ENCODE data around the gene PAQR9. TPM values are rescaled to one million over a fixed set of nuclear protein-coding genes. Genes with fewer than 3 reads are reported as not detected.

PAQR9 gene
- total RNA-seq, 6 experiments from 2014 or later, result 10.2 to 18.6 (median 12.6) TPM

- no peak overlapping the region for H3K27ac ChIP-seq
- peaks cover 0 to 17% (median 0%) of the 10 kb centered on the region in 4 donors for H3K4me1 ChIP-seq
- H3K4me3 ChIP-seq, result no peak overlapping the region
- H3K9me3 ChIP-seq, result no peaks in the 10 kb centered on the region
- H3K27me3 ChIP-seq, result no peaks in the 10 kb centered on the region
- no peak for DNase-seq
- no peak for TF ChIP-seq CTCF (IDR thresholded peaks at IDR 0.05)
- no peak for TF ChIP-seq POLR2A (IDR thresholded peaks at IDR 0.05)
- no peak for ATAC-seq
- intact Hi-C loops (cut with DNase I), result loop anchor here in 1 of 2 donors (10.0 kb wide), 1 partner anchor 47 kb away; no protein-coding TSS in a partner anchor
- WGBS (ENCODE audit: insufficient coverage, low coverage, low lambda C conversion rate, missing lambda C conversion rate), result 66% methylated on average over 7 of the region's 7 CpGs
- no peaks in the 10 kb centered on the region for H3K36me3 ChIP-seq
These were observed 18.7 kb upstream of the PAQR9 start for GRCh38 chr3:142982038-142982773.

GRCh38 chr3:142981108-142981507 lies 17.6 kb upstream of the PAQR9 start:
- Histone ChIP-seq H3K27ac (no peak overlapping the region), H3K27me3 (no peaks in the 10 kb centered on the region)
- WGBS (ENCODE audit: insufficient coverage, low coverage, low lambda C conversion rate, missing lambda C conversion rate), result 93% methylated on average over 3 of the region's 3 CpGs

GRCh38 chr3:142977399-142977728 lies 13.9 kb upstream of the PAQR9 start:
- WGBS (ENCODE audit: insufficient coverage, low coverage, low lambda C conversion rate, missing lambda C conversion rate), result 53% methylated on average over 1 of the region's 1 CpG
- ATAC-seq, result peak in 1 of 4 donors; percentile 66
- intact Hi-C loops (cut with DNase I), result no loop called here

More at GRCh38 chr3:142981108-142981507, 17.6 kb upstream of the PAQR9 start:
- no peak for DNase-seq
- peaks cover 0 to 26% (median 0%) of the 10 kb centered on the region in 4 donors for H3K4me1 ChIP-seq
- TF ChIP-seq POLR2A (IDR thresholded peaks at IDR 0.05) (no peak), CTCF (IDR thresholded peaks at IDR 0.05) (no peak)
- intact Hi-C loops (cut with DNase I), result loop anchor here in 1 of 2 donors (10.0 kb wide), 1 partner anchor 46 kb away; no protein-coding TSS in a partner anchor
- ATAC-seq, result peak in 2 of 4 donors; percentile 31 to 36
- no peak overlapping the region for H3K4me3 ChIP-seq
- no peaks in the 10 kb centered on the region for H3K9me3 ChIP-seq
- no peaks in the 10 kb centered on the region for H3K36me3 ChIP-seq

GRCh38 chr3:142976621-142977398 lies 13.3 kb upstream of the PAQR9 start:
- no peaks in the 10 kb centered on the region for H3K36me3 ChIP-seq
- H3K4me3 ChIP-seq, result no peak overlapping the region
- WGBS (ENCODE audit: insufficient coverage, low coverage, low lambda C conversion rate, missing lambda C conversion rate), result 57% methylated on average over 8 of the region's 8 CpGs
- DNase-seq, result peak; percentile 58 to 85 (median 84)
- peak; percentile 64 to 95 (median 71) for ATAC-seq
- H3K9me3 ChIP-seq, result no peaks in the 10 kb centered on the region
- peaks cover 0 to 44% (median 6%) of the 10 kb centered on the region in 4 donors for H3K4me1 ChIP-seq
- intact Hi-C loops (cut with DNase I), result no loop called here
- H3K27ac ChIP-seq, result no peak overlapping the region
- no peak for TF ChIP-seq POLR2A (IDR thresholded peaks at IDR 0.05)
- no peak for TF ChIP-seq CTCF (IDR thresholded peaks at IDR 0.05)
- no peaks in the 10 kb centered on the region for H3K27me3 ChIP-seq

More at GRCh38 chr3:142977399-142977728, 13.9 kb upstream of the PAQR9 start:
- TF ChIP-seq CTCF (IDR thresholded peaks at IDR 0.05) (no peak), POLR2A (IDR thresholded peaks at IDR 0.05) (no peak)
- Histone ChIP-seq H3K36me3 (no peaks in the 10 kb centered on the region), H3K4me1 (peaks cover 0 to 44% (median 6%) of the 10 kb centered on the region in 4 donors), H3K4me3 (no peak overlapping the region), H3K27ac (no peak overlapping the region), H3K27me3 (no peaks in the 10 kb centered on the region), H3K9me3 (no peaks in the 10 kb centered on the region)
- no peak for DNase-seq
